Measurements from ENCODE around the gene UBR1. TPM values are rescaled to one million over a fixed set of nuclear protein-coding genes. Genes with fewer than 3 reads are reported as not detected.

Gene UBR1
- total RNA-seq, 2 donors from 2014 or later: 21.4 to 26.2 TPM

- H3K36me3 ChIP-seq: no peaks in the 10 kb centered on the region
- TF ChIP-seq CTCF (IDR thresholded peaks at IDR 0.05): no peak
These were observed 34.4 kb downstream of the UBR1 start for GRCh38 chr15:43071451-43071850.

GRCh38 chr15:43070893-43071292, 34.9 kb downstream of the UBR1 start:
- Histone ChIP-seq H3K27ac (no peak overlapping the region), H3K4me1 (no peaks in the 10 kb centered on the region), H3K4me3 (no peak overlapping the region), H3K36me3 (no peaks in the 10 kb centered on the region), H3K9ac (ENCODE audit: low read depth in 2 of 2, low read length in 2 of 2) (no peak overlapping the region), H3K9me3 (no peaks in the 10 kb centered on the region), H3K27me3 (no peaks in the 10 kb centered on the region)
- intact Hi-C loops (cut with DNase I): no loop called here
- DNase-seq: no peak
- no peak for TF ChIP-seq CTCF (IDR thresholded peaks at IDR 0.05)

More at GRCh38 chr15:43071451-43071850, 34.4 kb downstream of the UBR1 start:
- Histone ChIP-seq H3K4me1 (no peaks in the 10 kb centered on the region), H3K27ac (no peak overlapping the region), H3K27me3 (no peaks in the 10 kb centered on the region), H3K4me3 (no peak overlapping the region), H3K9me3 (no peaks in the 10 kb centered on the region), H3K9ac (ENCODE audit: low read depth in 2 of 2, low read length in 2 of 2) (no peak overlapping the region)
- no peak for DNase-seq
- intact Hi-C loops (cut with DNase I): no loop called here

GRCh38 chr15:43070249-43070648, 35.6 kb downstream of the UBR1 start:
- no peak overlapping the region for H3K9ac ChIP-seq (ENCODE audit: low read depth in 2 of 2, low read length in 2 of 2)
- H3K27ac ChIP-seq: no peak overlapping the region
- H3K4me1 ChIP-seq: no peaks in the 10 kb centered on the region
- intact Hi-C loops (cut with DNase I): no loop called here
- H3K27me3 ChIP-seq: no peaks in the 10 kb centered on the region
- no peak for TF ChIP-seq CTCF (IDR thresholded peaks at IDR 0.05)
- H3K9me3 ChIP-seq: no peaks in the 10 kb centered on the region
- H3K4me3 ChIP-seq: no peak overlapping the region
- no peak for DNase-seq
- no peaks in the 10 kb centered on the region for H3K36me3 ChIP-seq

GRCh38 chr15:43067717-43068461, 37.9 kb downstream of the UBR1 start:
- Histone ChIP-seq H3K27ac (no peak overlapping the region), H3K9ac (ENCODE audit: low read depth in 2 of 2, low read length in 2 of 2) (no peak overlapping the region), H3K27me3 (no peaks in the 10 kb centered on the region), H3K4me1 (no peaks in the 10 kb centered on the region), H3K36me3 (no peaks in the 10 kb centered on the region), H3K9me3 (no peaks in the 10 kb centered on the region), H3K4me3 (no peak overlapping the region)
- intact Hi-C loops (cut with DNase I): no loop called here
- DNase-seq: no peak
- TF ChIP-seq CTCF (IDR thresholded peaks at IDR 0.05): no peak

GRCh38 chr15:43056696-43057095, 49.1 kb downstream of the UBR1 start:
- no peaks in the 10 kb centered on the region for H3K4me1 ChIP-seq
- no peak overlapping the region for H3K9ac ChIP-seq (ENCODE audit: low read depth in 2 of 2, low read length in 2 of 2)
- no peak for DNase-seq
- no peak for TF ChIP-seq CTCF (IDR thresholded peaks at IDR 0.05)
- H3K9me3 ChIP-seq: no peaks in the 10 kb centered on the region
- H3K27ac ChIP-seq: no peak overlapping the region
- H3K4me3 ChIP-seq: no peak overlapping the region
- intact Hi-C loops (cut with DNase I): no loop called here
- H3K36me3 ChIP-seq: peaks cover 27% of the 10 kb centered on the region
- no peaks in the 10 kb centered on the region for H3K27me3 ChIP-seq

Data from colonic mucosa (tissue), 4 donors.